Stimulated activated naive CD4-positive, alpha-beta T cell treated with Interleukin-2 at 50 U/mL for 16 hours (primary cell): ENCODE results near the gene MRPL36.

ENCODE experiments used
- DNase-seq: peaks from one replicate; lab custom pipeline; 2025; lab: John Stamatoyannopoulos, UW

Gene MRPL36

GRCh38 chr5:1781726-1782384 is 17.8 kb downstream of the MRPL36 start:
- no peak for DNase-seq

- no peak for DNase-seq
These were observed 18.5 kb downstream of the MRPL36 start for GRCh38 chr5:1781107-1781506.

- no peak for DNase-seq
These were observed 19.1 kb downstream of the MRPL36 start for GRCh38 chr5:1780614-1780930.

- no peak for DNase-seq
These were observed 19.6 kb downstream of the MRPL36 start for GRCh38 chr5:1779782-1780613.

- no peak for DNase-seq
These were observed 20.5 kb downstream of the MRPL36 start for GRCh38 chr5:1779021-1779680.

GRCh38 chr5:1778138-1779020 is 21.3 kb downstream of the MRPL36 start:
- DNase-seq: no peak

- no peak for DNase-seq
These were observed 22.1 kb downstream of the MRPL36 start for GRCh38 chr5:1777281-1778137.

- no peak for DNase-seq
These were observed 22.8 kb downstream of the MRPL36 start for GRCh38 chr5:1776831-1777230.

- no peak for DNase-seq
These were observed 27.0 kb downstream of the MRPL36 start for GRCh38 chr5:1772634-1773033.

GRCh38 chr5:1771149-1772065 is 28.2 kb downstream of the MRPL36 start:
- no peak for DNase-seq

GRCh38 chr5:1770443-1770802 is 29.2 kb downstream of the MRPL36 start:
- no peak for DNase-seq

GRCh38 chr5:1769752-1770442 is 29.7 kb downstream of the MRPL36 start:
- no peak for DNase-seq

GRCh38 chr5:1769017-1769640 is 30.5 kb downstream of the MRPL36 start:
- DNase-seq: no peak

GRCh38 chr5:1768283-1769000 is 31.2 kb downstream of the MRPL36 start:
- no peak for DNase-seq

GRCh38 chr5:1767524-1768282 is 31.9 kb downstream of the MRPL36 start:
- no peak for DNase-seq

GRCh38 chr5:1765880-1766235 is 33.8 kb downstream of the MRPL36 start:
- no peak for DNase-seq

- DNase-seq: no peak
These were observed 34.3 kb downstream of the MRPL36 start for GRCh38 chr5:1765141-1765879.
